Measurements from ENCODE around the gene IFT43.
"Not testable (repeated sequence)": the region's sequence is repeated elsewhere in the genome, so short reads cannot be mapped to it uniquely, and the experiment has no call there.

Gene IFT43

DNA sequence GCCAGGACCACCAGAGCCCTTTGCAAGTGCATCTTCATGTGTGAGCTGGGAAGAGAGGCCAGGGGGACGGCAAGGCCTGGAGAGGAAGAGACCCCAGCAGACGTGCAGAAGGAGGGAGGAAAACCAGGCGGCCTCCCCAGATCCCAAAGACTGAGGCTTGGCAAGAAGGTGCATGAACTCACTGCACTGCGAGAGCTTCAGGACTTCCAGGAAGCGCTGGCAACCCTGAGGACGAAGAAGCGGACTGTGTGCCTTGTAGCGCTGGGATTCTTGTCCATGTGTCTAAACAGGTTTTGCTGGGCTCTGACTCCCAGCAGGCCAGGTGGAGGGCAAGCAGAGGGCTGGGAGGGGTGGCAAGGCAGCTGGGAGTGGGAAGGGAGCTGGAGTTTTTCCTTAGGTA is 4.7 kb upstream of the IFT43 start:
- DNase-seq (ENCODE audit: low read depth) = no peak

DNA sequence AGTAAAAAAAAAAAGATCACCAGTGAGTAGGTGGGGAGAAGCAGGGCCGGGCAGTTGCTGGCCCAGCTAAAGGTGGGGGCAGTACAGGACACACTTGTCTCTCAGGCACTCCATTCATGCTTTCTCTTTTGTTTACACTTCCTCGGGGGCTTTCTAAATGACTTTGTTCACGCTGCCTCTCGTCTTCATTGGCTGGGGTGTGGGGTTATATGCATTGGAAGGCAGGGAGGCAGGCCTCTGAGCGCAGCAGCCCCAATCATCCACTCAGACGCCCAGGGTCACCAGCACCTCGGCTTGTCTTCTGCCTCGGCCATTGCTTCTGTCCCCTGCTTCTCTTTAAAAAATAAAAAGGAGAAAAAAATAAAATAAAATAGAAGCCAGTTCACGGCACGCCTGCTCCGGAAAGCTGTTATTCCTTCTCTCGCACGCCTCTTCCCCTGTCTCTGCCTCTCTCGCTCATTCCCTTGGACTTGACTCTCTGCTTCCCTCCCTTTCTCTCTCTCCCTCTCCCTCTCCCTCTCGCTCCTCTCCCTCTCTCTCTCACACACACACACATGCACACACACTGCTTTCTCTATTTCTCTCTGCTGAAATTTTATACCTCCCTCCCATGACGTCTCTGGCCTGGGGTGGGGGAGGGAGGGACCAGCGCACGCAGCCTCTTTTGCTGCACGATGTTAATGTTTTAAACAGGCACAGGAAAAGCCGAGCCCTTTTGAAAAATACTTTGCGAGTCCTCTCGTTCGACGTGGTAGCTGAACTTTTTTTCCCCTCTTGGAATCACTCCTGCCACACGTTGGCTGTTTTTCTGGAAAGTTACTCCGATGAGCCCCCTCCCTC is 3.9 kb upstream of the IFT43 start, which contains the start of gene TGFB3:
Gene TGFB3, minus strand, starts transcription at position 570 of the 840 bp plus-strand sequence. CDS start 1,102 bp downstream, outside the sequence.
- DNase-seq (ENCODE audit: low read depth) = peak; percentile 50

DNA sequence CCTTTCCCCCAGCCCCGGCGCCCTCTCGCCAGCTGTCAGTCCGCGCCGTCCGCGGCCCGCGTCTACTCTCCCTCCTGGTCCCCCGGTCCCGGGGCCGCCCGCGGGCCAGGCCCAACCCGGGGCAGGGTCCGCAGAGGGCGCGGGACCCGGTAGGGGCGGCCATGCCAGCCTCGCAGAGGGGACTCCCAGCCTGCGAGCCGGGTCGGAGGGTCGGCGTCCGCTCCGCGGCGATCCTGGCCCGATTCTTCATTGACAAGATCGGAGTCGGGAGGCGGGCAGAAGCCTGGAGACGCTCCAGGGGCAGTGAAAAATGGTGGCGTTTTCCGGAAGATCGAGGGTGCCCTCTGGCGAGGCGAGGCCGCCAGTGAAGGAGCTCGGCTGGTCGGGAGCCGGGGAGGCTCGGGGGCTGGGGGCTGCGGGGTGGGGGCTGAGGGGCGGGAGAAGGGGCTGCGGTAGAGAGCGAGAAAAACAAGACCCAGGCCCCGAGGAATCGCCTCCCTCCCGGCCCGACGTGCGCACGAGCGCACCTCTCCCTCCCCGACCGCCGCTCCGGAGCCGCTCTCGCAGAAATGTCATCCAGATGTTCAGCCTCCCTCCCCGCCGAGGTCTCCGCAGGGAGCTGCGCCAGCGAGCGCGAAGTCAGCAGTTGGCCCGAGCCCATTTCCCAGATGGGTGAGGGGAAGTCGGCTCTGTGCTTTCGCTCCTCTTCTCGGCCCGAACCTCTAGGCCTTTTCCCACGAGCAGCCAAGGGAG is 3.1 kb upstream of the IFT43 start:
- DNase-seq (ENCODE audit: low read depth) = peak; percentile 64

- DNase-seq (ENCODE audit: low read depth) = no peak
These were observed 2.6 kb upstream of the IFT43 start for GRCh38 chr14:75983019-75983358.

DNA sequence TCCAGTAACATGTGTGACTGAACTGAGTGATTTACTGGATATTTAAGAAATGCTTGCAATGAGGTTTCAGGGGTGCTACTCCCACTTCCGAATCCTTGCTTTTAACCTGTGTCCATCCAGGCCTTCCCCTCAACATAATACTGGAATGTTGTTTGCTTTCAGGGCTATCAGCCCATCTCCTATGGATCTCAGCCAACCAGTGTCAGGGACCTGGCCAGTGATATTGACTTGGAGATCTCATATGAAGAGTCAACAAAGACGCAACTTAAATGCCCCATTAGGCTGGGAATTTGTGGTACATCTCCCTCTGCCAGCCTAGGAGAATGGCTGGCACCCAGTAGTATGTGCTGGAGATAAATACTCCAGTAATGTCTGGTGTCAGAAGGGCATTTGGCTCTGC is 889 bp upstream of the IFT43 start:
- no peak for DNase-seq (ENCODE audit: low read depth)

- DNase-seq (ENCODE audit: low read depth) = no peak
These were observed 839 bp downstream of the IFT43 start for GRCh38 chr14:75986439-75986765.

DNA sequence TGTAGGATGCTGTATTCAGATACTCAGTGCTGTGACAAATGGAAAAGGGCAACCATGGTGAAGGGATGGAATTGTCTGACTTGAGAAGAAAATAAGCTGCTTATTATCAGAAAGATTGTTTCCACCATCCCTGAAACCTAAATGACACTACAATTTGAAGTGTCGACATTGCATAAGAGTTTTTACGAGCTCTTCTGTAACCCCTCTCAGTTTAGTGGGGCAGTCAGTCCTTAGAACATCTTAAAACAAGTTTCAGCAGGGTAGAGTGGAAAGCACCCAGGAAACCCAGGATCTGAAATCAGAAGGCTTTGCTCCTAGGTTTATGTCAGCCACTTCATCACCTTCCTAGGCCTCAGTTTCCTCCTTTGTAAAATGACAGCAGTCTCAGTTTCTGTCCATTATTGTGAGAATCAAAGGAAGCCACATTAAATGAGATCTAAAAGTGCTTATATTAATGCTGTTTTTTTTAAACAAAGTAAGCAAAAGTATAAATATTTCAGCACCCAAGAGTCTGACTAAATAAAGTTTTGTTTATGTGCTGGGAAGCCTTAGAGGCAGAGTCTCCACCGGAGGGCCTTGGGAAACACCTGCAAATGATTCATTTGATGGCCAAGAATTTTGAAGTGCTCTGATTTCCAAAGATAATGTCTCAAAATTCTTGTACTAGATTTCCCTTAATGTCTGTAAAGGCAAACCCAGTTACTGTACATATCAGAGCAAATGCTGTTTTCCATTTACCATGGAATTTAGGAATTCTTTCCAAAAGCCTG is 1.8 kb downstream of the IFT43 start:
- no peak for DNase-seq (ENCODE audit: low read depth)

DNA sequence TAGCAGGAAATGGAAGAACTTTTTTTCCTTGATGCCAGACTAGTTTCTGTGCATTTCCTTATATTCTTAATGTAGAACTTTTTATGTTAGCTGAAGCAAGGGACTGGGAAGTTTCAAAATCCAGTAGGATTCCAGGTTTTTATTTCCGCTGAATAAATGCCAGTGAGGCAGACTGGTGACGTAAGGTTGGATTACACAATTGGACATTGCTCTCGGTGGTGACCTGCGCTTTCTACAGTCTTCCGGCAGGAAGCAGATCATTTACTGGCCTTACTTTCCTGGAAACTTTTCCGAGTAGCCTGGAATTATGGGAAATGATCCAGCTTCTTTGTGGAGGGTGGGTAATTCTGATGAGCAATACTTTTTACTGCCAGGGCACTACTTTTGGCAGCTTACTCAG is 3.6 kb downstream of the IFT43 start:
- no peak for DNase-seq (ENCODE audit: low read depth)

DNA sequence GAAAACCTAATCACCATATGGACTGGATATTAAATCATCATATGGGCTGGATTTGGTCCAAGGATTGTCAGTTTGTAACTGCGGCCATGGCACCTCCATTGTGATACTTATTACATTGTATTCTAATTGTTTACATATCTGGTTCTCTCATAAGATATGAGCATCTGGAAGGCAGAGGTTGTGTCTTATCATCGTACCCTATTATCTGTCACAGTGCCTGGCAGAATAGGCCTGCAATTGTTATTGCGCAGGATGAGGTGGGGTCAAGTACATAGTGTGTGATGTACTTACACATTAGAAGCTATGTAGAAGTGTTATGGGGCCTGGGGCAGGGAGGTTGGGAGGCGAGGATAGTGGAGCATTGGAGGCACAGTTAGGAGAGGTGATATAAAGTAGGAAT is 4.7 kb downstream of the IFT43 start:
- no peak for DNase-seq (ENCODE audit: low read depth)

DNA sequence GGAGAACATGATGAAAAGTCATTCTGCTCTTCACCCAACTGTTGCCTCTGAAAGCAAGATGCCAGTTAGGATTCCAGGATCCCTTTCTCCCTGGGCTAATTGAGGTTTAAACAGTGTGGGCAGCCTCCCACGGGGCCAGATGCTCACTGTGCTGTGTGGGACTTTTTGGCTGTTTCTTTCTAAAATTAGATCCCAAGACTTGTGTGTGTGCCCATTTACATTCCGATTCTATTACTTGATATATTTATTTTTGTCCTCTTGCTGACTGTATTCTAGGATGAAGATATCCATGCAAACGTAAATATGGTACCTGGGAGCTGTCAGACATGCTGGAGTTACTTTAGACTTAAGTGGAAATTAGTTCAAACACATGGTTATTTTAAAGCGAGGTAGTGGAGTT is 6.2 kb downstream of the IFT43 start:
- no peak for DNase-seq (ENCODE audit: low read depth)

GRCh38 chr14:75993567-75994041 is 8.0 kb downstream of the IFT43 start:
- no peak for DNase-seq (ENCODE audit: low read depth)

GRCh38 chr14:75995372-75996041 is 9.9 kb downstream of the IFT43 start:
- no peak for DNase-seq (ENCODE audit: low read depth)

DNA sequence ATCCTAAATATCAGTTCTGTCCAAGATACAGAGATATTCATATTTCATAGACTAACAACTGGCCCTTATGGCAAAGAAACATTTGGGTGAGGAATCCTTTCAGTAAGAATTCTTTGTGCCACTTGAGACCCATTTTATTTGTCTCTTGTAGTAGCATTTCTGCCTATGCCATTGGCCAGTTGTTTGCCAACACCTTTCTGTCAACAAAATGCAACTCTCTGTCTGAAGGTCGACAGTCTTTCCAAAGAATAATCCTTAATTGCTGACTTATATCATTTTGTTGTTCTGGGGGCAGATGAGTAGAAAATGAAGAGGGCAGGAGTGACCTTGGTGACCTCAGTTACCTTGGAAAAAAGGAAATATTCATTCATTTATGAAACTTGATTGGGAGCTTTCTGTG is 10.9 kb downstream of the IFT43 start:
- no peak for DNase-seq (ENCODE audit: low read depth)

- DNase-seq (ENCODE audit: low read depth) = no peak
These were observed 14.1 kb downstream of the IFT43 start for GRCh38 chr14:75999511-76000190.

DNA sequence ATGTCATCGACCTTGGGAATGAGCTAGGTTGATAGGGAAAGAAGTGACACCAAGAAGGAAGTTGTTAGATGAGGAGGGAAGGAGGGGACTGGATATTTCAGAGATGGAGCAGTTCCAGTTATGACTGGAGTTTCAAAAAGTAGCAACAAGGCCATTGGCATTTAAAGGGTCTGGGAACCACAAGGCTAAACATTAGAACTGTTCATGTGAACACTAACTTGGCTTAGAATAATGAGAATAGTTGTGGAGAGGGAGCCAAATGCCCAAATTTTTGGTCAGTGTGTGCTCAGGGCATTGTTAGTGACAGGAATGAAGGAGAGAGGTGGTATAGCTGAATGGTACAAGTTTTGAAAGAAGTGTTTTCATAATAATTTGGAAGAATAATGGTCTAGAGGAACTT is 16.8 kb downstream of the IFT43 start:
- no peak for DNase-seq (ENCODE audit: low read depth)

DNA sequence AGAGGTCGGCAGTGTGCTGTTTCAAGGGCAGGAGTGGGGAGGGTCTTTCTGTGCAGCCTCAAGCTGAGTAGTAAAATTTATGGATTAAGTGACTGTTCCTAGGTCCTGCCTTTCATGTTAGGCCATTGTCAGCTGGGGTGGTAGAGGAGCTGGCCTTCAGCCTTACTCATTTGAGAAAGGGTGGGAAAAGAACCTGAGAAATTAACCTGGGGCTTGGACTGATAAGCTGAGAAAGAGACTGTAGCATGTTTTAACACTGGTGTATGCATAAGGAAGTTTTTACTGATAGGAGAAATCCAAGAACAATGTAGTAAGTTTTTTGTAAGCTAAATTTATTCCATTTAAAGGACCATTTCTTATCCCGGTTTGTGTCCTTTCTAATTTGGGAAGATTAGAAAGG is 20.7 kb downstream of the IFT43 start:
- no peak for DNase-seq (ENCODE audit: low read depth)

GRCh38 chr14:76007379-76007778 is 21.8 kb downstream of the IFT43 start:
- DNase-seq (ENCODE audit: low read depth) = no peak

- no peak for DNase-seq (ENCODE audit: low read depth)
These were observed 22.3 kb downstream of the IFT43 start for GRCh38 chr14:76007852-76008251.

GRCh38 chr14:76009627-76010026 is 24.1 kb downstream of the IFT43 start:
- not testable (repeated sequence) for DNase-seq (ENCODE audit: low read depth)

DNA sequence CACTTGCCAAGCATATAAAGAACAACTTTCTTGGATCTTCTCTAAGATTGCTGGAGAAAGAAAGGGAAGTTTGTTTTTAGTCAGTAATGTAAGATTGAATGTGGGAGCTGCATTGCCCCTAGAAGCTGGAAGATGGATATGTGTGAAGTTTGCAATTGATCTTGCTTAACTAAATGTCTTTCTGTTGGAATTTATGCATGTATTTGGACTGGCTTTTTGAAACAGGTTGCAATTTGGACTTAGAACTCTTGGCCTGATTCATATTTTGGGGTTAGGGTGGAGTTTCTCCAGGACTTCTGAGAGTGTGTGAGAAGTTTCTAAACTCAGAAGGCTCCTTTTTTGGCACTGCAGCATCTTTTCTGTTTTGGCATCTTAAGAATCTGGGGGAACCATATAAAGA is 26.4 kb downstream of the IFT43 start:
- no peak for DNase-seq (ENCODE audit: low read depth)

- no peak for DNase-seq (ENCODE audit: low read depth)
These were observed 26.8 kb downstream of the IFT43 start for GRCh38 chr14:76012354-76012753.
